HL-60 (cell line): ENCODE measurements around the gene PROM2.

Experiments
- DNase-seq, 2 experiments: peaks; one replicate each; pipeline ENCODE4 v3.0.0-alpha.2; 2010 to 2020; ENCODE audit warnings: low read depth in 1 of 2, low spot score in 1 of 2
- H3K27ac ChIP-seq: fragments of 250-450 bp; sonication (Bioruptor Pico); replicated peaks from 2 replicates; pipeline ENCODE4 v1.5.1; 2020; ENCODE audit warnings: mild to moderate bottlenecking, moderate library complexity
- H3K27me3 ChIP-seq: fragments of 250-450 bp; sonication (Bioruptor Pico); 2 replicates; pipeline ENCODE4 v1.5.1; 2021; ENCODE audit warnings: mild to moderate bottlenecking, moderate library complexity; ENCODE audit not compliant: insufficient read depth, poor library complexity, severe bottlenecking
- H3K4me3 ChIP-seq: replicated peaks from 2 replicates; pipeline ENCODE4 v1.5.1; 2011; ENCODE audit warnings: mild to moderate bottlenecking, control low read depth, low read length; ENCODE audit not compliant: insufficient read depth
- GABPA ChIP-seq: IDR thresholded peaks from 2 replicates; pipeline ENCODE4 v1.6.1; 2012; ENCODE audit warnings: low read depth
- POLR2AphosphoS5 ChIP-seq: IDR thresholded peaks from 2 replicates; pipeline ENCODE4 v1.6.1; 2012; ENCODE audit warnings: low read depth
- SPI1 ChIP-seq: IDR thresholded peaks from 2 replicates; pipeline ENCODE4 v1.6.1; 2012; ENCODE audit warnings: low read depth, mild to moderate bottlenecking, borderline replicate concordance
- TF ChIP-seq, protein P1 (sequence below): IDR thresholded peaks from 2 replicates; pipeline ENCODE4 v1.6.1; 2012; ENCODE audit warnings: low read depth; ENCODE audit not compliant: insufficient replicate concordance
- TF ChIP-seq, protein P2 (sequence below): IDR thresholded peaks from one replicate; pipeline ENCODE4 v1.5.1; 2011; ENCODE audit warnings: low read length, control low read depth, inconsistent platforms; ENCODE audit not compliant: insufficient read depth

The PROM2 gene

GRCh38 chr2:95281786-95282185 lies 7.5 kb downstream of the PROM2 start:
- H3K4me3 ChIP-seq, result no peak overlapping the region
- no peaks in the 10 kb centered on the region for H3K27me3 ChIP-seq
- DNase-seq, result no peak
- no peak overlapping the region for H3K27ac ChIP-seq
- TF ChIP-seq POLR2AphosphoS5, result no peak

- TF ChIP-seq, protein P1, sequence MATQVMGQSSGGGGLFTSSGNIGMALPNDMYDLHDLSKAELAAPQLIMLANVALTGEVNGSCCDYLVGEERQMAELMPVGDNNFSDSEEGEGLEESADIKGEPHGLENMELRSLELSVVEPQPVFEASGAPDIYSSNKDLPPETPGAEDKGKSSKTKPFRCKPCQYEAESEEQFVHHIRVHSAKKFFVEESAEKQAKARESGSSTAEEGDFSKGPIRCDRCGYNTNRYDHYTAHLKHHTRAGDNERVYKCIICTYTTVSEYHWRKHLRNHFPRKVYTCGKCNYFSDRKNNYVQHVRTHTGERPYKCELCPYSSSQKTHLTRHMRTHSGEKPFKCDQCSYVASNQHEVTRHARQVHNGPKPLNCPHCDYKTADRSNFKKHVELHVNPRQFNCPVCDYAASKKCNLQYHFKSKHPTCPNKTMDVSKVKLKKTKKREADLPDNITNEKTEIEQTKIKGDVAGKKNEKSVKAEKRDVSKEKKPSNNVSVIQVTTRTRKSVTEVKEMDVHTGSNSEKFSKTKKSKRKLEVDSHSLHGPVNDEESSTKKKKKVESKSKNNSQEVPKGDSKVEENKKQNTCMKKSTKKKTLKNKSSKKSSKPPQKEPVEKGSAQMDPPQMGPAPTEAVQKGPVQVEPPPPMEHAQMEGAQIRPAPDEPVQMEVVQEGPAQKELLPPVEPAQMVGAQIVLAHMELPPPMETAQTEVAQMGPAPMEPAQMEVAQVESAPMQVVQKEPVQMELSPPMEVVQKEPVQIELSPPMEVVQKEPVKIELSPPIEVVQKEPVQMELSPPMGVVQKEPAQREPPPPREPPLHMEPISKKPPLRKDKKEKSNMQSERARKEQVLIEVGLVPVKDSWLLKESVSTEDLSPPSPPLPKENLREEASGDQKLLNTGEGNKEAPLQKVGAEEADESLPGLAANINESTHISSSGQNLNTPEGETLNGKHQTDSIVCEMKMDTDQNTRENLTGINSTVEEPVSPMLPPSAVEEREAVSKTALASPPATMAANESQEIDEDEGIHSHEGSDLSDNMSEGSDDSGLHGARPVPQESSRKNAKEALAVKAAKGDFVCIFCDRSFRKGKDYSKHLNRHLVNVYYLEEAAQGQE, result no peak
- TF ChIP-seq GABPA (no peak), POLR2AphosphoS5 (no peak), SPI1 (no peak)
- TF ChIP-seq, protein P2, sequence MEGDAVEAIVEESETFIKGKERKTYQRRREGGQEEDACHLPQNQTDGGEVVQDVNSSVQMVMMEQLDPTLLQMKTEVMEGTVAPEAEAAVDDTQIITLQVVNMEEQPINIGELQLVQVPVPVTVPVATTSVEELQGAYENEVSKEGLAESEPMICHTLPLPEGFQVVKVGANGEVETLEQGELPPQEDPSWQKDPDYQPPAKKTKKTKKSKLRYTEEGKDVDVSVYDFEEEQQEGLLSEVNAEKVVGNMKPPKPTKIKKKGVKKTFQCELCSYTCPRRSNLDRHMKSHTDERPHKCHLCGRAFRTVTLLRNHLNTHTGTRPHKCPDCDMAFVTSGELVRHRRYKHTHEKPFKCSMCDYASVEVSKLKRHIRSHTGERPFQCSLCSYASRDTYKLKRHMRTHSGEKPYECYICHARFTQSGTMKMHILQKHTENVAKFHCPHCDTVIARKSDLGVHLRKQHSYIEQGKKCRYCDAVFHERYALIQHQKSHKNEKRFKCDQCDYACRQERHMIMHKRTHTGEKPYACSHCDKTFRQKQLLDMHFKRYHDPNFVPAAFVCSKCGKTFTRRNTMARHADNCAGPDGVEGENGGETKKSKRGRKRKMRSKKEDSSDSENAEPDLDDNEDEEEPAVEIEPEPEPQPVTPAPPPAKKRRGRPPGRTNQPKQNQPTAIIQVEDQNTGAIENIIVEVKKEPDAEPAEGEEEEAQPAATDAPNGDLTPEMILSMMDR, result no peak
- Histone ChIP-seq H3K27ac (no peak overlapping the region), H3K4me3 (no peak overlapping the region), H3K27me3 (no peaks in the 10 kb centered on the region)
- no peak for DNase-seq
These were observed 8.2 kb downstream of the PROM2 start for GRCh38 chr2:95282458-95282857.

- TF ChIP-seq POLR2AphosphoS5 (no peak), GABPA (no peak), SPI1 (no peak)
- TF ChIP-seq, protein P1, result no peak
- TF ChIP-seq, protein P2, result no peak
- no peaks in the 10 kb centered on the region for H3K27me3 ChIP-seq
These were observed 9.3 kb downstream of the PROM2 start for GRCh38 chr2:95283562-95283961.

DNA sequence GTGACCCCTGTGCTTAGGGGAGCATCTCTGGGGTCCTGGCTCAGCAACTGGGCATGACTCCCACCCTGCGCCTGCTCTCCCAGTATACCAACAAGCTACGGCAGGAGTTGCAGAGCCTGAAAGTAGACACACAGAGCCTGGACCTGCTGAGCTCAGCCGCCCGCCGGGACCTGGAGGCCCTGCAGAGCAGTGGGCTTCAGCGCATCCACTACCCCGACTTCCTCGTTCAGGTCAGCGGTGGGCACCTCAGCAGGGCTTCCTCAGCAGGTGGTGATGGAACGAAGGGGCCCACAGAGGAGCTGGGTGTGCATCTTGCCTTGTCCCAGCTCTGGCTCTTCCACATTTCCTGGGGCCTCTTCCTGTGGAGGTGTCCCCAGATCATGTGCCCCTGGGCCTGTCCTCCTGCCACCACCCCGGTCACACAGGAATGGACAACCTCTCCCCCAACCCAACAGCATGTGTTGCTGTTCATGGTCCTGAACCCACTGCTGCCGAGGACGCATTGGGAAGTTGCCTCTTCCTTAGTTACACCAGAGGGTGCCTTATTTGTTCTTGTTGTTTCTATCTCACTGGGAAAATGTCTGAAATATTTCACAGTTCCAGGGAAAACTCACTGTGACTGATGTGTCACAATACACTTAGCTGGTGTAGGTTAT lies 10.8 kb downstream of the PROM2 start:
- Histone ChIP-seq H3K27me3 (no peaks in the 10 kb centered on the region), H3K27ac (no peak overlapping the region), H3K4me3 (no peak overlapping the region)
- TF ChIP-seq, protein P1, result peak; percentile 90
- no peak for TF ChIP-seq POLR2AphosphoS5
- DNase-seq, result no peak

More at GRCh38 chr2:95283562-95283961, 9.3 kb downstream of the PROM2 start:
- Histone ChIP-seq H3K27ac (no peak overlapping the region), H3K4me3 (no peak overlapping the region)
- DNase-seq, result no peak
